ENCODE measurements around the gene TMEM198.
A peak's percentile ranks its signal among the peaks of the same experiment; 100 is the strongest.

The TMEM198 gene

DNA sequence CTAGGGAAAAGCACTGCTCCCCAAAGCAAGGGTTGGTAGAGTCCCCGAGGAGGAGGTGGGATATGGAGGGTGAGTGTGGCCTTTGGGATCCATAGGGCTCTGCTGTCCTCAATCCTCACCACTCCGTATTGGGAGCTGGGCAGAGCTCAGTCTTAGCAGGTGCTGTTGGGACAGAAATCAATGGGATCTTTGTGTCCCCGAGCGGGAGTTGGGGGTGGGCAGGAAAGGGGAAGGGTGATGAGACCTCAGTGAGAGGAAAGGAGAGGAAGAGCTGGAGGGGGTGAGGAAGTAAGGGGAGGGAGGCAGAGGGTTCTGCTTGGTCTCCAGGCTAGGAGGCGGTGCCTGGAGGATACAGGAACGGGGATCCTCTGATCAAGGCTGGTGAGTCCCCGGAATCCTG, 26.9 kb upstream of the TMEM198 start:
- DNase-seq (ENCODE audit: extremely low spot score): no peak
- ChIA-PET POLR2A (no interaction called here), CTCF (interaction anchor here (1.1 to 1.9 kb wide), 2 partner anchors 13 to 21 kb away, joined by 3 to 8 read pairs; a partner anchor contains a TSS)
- TF ChIP-seq BHLHE40 (IDR thresholded peaks at IDR 0.05; ENCODE audit: borderline replicate concordance) (no peak), TARDBP (IDR thresholded peaks at IDR 0.05) (no peak), ARNT (IDR thresholded peaks at IDR 0.05) (no peak), HDGF (IDR thresholded peaks at IDR 0.05; ENCODE audit: borderline replicate concordance) (no peak)

DNA sequence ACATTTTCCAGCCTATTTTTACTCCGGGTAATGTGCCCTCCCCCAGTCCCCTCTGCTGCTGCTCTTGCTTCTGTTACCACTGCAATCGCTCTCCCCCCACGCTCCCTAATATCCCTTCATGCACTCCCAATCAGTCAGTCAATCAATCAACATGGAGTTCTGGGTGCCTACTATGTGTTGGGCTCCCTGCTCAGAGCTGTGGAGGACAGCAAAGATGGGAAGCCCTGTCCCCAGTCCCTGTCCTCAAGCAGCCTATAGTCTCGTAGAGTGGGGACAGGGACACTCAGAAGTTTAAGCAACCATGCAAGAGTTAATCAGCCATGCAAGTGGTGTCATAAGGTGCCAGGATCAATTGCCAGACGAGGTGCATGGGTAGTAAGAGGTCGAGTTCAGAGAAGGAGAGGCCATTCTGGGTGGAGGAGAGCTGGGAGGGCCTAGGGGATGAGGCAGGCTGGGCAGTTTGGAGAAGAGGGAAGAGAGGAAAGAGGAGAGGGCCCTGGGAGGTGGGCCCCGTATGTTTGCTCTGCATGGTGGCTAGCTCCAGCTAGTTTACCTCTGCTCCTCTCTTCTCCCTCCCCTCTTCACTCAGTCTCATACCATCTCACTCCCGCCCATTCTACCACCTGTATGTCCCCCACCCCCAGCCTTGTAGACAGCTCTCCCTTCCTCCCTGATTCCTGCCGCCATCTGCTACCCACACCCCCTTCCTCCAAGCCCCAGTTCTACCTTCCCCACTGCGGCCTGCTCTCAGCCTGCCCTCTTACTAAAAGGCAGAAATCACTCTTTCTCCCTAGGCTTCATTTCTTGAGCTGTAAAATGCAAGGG, 25.7 kb upstream of the TMEM198 start:
- CTCF ChIA-PET: interaction anchor here (0.7 to 1.9 kb wide), 6 partner anchors 8 to 129 kb away, joined by 3 to 13 read pairs (median 6); no protein-coding TSS in a partner anchor
- no peak for DNase-seq (ENCODE audit: extremely low spot score)
- TF ChIP-seq NFRKB (IDR thresholded peaks at IDR 0.05): no peak
- no peak for TF ChIP-seq ARNT (IDR thresholded peaks at IDR 0.05)
- no peak for TF ChIP-seq ELF4 (IDR thresholded peaks at IDR 0.05)
- TF ChIP-seq, protein P1, sequence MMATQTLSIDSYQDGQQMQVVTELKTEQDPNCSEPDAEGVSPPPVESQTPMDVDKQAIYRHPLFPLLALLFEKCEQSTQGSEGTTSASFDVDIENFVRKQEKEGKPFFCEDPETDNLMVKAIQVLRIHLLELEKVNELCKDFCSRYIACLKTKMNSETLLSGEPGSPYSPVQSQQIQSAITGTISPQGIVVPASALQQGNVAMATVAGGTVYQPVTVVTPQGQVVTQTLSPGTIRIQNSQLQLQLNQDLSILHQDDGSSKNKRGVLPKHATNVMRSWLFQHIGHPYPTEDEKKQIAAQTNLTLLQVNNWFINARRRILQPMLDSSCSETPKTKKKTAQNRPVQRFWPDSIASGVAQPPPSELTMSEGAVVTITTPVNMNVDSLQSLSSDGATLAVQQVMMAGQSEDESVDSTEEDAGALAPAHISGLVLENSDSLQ (IDR thresholded peaks at IDR 0.05): no peak
- no peak for TF ChIP-seq LEF1 (IDR thresholded peaks at IDR 0.05; ENCODE audit: borderline replicate concordance)
- TF ChIP-seq FOXM1 (IDR thresholded peaks at IDR 0.05; ENCODE audit: borderline replicate concordance): no peak
- TF ChIP-seq SP1 (IDR thresholded peaks at IDR 0.05): no peak
- TF ChIP-seq ZNF384 (IDR thresholded peaks at IDR 0.05): no peak
- TF ChIP-seq FOXK2 (IDR thresholded peaks at IDR 0.05): no peak
- TF ChIP-seq SUZ12 (IDR thresholded peaks at IDR 0.05): no peak
- no peak for TF ChIP-seq CTBP1 (IDR thresholded peaks at IDR 0.05; ENCODE audit: borderline replicate concordance)
- no peak for TF ChIP-seq BHLHE40 (IDR thresholded peaks at IDR 0.05; ENCODE audit: borderline replicate concordance)
- no peak for TF ChIP-seq HDGF (IDR thresholded peaks at IDR 0.05; ENCODE audit: borderline replicate concordance)
- no peak for TF ChIP-seq FOXA1 (IDR thresholded peaks at IDR 0.05)
- POLR2A ChIA-PET: interaction anchor here (0.9 kb wide), 1 partner anchor 19 kb away, joined by 4 read pairs; the partner anchor contains the start of gene GMPPA

DNA sequence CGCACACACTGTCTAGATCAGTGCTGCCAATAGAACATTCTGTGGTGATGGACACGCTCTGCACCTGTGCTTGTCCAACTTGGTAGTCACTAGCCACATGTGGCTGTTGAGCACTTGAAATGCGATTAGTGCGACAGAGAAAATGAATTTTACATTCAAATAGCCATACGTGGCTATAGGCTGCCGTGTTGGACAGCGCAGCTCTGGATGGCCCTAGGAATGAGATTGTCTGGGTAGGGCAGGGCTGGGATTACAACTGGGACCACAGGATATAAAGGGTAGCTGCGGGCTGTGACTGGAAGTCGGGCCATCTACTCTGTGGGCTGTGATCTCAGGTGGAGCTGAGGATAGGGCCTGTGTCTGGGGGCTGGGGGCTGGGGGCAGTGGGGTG, 24.3 kb upstream of the TMEM198 start:
- TF ChIP-seq FOXM1 (IDR thresholded peaks at IDR 0.05; ENCODE audit: borderline replicate concordance) (no peak), FOXA1 (IDR thresholded peaks at IDR 0.05) (no peak), ZNF384 (IDR thresholded peaks at IDR 0.05) (no peak), ARNT (IDR thresholded peaks at IDR 0.05) (no peak), NFRKB (IDR thresholded peaks at IDR 0.05) (no peak), TARDBP (IDR thresholded peaks at IDR 0.05) (no peak), LEF1 (IDR thresholded peaks at IDR 0.05; ENCODE audit: borderline replicate concordance) (no peak), L3MBTL2 (conservative IDR thresholded peaks at IDR 0.05) (no peak), HDGF (IDR thresholded peaks at IDR 0.05; ENCODE audit: borderline replicate concordance) (no peak), ELF4 (IDR thresholded peaks at IDR 0.05) (no peak), FOXK2 (IDR thresholded peaks at IDR 0.05) (no peak), CTBP1 (IDR thresholded peaks at IDR 0.05; ENCODE audit: borderline replicate concordance) (no peak), SP1 (IDR thresholded peaks at IDR 0.05) (no peak), BHLHE40 (IDR thresholded peaks at IDR 0.05; ENCODE audit: borderline replicate concordance) (no peak), SUZ12 (IDR thresholded peaks at IDR 0.05) (no peak)
- TF ChIP-seq, protein P1 (IDR thresholded peaks at IDR 0.05): no peak
- POLR2A ChIA-PET: interaction anchor here (1.2 kb wide), 1 partner anchor 19 kb away, joined by 3 read pairs; no protein-coding TSS in a partner anchor
- no peak for DNase-seq (ENCODE audit: extremely low spot score)
- CTCF ChIA-PET: interaction anchor here (0.7 to 2.9 kb wide), 8 partner anchors 9 to 131 kb away, joined by 3 to 13 read pairs (median 6); no protein-coding TSS in a partner anchor

DNA sequence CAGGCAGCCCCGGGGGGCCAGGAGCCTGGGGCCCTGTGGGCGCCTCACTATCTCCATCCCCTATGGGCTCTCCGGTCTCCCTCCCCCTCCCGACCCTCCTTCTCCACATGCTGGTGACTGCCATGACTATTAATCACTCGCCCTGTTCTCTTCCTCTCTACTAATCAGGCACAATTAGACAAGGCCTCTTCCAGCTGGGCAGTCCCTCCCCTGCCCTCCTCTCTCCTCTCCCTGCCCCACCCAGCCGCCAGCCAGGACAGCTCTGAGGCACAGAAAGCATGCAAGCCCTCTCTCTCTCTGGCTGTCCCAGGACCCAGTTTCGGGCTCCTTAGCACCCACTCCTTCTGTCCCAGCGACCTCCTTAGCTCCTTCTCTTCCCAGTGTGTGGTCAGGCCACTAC, 23.7 kb upstream of the TMEM198 start:
- no peak for DNase-seq (ENCODE audit: extremely low spot score)
- ChIA-PET CTCF (interaction anchor here (0.6 to 2.9 kb wide), 12 partner anchors 9 to 175 kb away, joined by 3 to 21 read pairs (median 4); a partner anchor contains a TSS), POLR2A (interaction anchor here (0.7 to 1.2 kb wide), 5 partner anchors 9 to 96 kb away, joined by 3 to 4 read pairs (median 3); partner anchors contain the start of gene STK11IP)
- TF ChIP-seq CTBP1 (IDR thresholded peaks at IDR 0.05; ENCODE audit: borderline replicate concordance) (no peak), ARNT (IDR thresholded peaks at IDR 0.05) (no peak), ZNF384 (IDR thresholded peaks at IDR 0.05) (no peak), HDGF (IDR thresholded peaks at IDR 0.05; ENCODE audit: borderline replicate concordance) (no peak)

DNA sequence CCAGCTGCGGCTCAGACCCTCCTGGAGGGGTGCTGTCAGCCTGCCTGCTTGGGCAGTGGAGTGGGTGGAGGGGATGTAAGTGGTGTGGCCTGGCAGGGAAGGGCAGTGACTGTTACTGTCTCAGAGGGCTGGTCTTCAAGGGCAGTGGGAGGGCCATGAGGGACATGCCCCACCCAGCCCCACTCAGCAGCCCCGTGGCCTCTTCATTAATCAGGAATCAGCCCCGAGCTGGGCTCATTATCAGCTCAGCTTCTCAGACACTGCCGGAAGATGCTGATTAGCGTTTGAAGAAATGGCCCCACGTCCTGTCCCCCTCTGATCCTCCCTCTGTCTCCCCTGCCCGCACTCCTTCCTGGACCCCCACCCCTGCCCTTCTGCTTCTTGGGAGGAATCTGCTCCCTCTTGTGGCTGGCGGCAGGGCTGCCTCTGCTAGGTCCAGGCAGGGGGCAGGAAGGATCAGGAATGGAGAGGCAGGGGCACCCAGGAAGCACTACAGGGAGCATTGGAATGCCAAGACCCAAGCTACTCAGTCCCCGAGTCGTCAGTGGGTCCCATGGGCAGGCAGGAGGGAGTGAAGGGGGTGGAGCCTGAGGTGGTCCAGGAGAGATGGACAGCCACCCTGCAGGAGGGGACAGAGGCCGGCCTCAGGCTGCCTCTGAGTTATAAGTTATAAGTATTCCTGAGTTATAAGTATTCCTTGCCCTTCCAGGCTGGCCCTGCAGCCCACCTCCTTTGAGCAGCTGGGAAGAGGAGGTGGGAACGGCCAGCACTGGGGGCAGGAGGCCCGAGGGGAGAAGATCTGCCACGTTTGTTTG, 22.6 kb upstream of the TMEM198 start:
- CTCF ChIA-PET: interaction anchor here (0.9 to 2.9 kb wide), 10 partner anchors 8 to 133 kb away, joined by 3 to 21 read pairs (median 4); partner anchors contain the start of gene GMPPA
- no peak for TF ChIP-seq ARNT (IDR thresholded peaks at IDR 0.05)
- no peak for TF ChIP-seq TARDBP (IDR thresholded peaks at IDR 0.05)
- TF ChIP-seq BHLHE40 (IDR thresholded peaks at IDR 0.05; ENCODE audit: borderline replicate concordance): no peak
- TF ChIP-seq LEF1 (IDR thresholded peaks at IDR 0.05; ENCODE audit: borderline replicate concordance): no peak
- TF ChIP-seq L3MBTL2 (conservative IDR thresholded peaks at IDR 0.05): no peak
- TF ChIP-seq SP1 (IDR thresholded peaks at IDR 0.05): no peak
- TF ChIP-seq NFRKB (IDR thresholded peaks at IDR 0.05): no peak
- no peak for TF ChIP-seq CTBP1 (IDR thresholded peaks at IDR 0.05; ENCODE audit: borderline replicate concordance)
- TF ChIP-seq FOXK2 (IDR thresholded peaks at IDR 0.05): no peak
- no peak for TF ChIP-seq SUZ12 (IDR thresholded peaks at IDR 0.05)
- TF ChIP-seq ELF4 (IDR thresholded peaks at IDR 0.05): no peak
- TF ChIP-seq ZNF384 (IDR thresholded peaks at IDR 0.05): no peak
- no peak for TF ChIP-seq FOXA1 (IDR thresholded peaks at IDR 0.05)
- TF ChIP-seq, protein P1 (IDR thresholded peaks at IDR 0.05): no peak
- TF ChIP-seq HDGF (IDR thresholded peaks at IDR 0.05; ENCODE audit: borderline replicate concordance): no peak
- TF ChIP-seq FOXM1 (IDR thresholded peaks at IDR 0.05; ENCODE audit: borderline replicate concordance): no peak
- DNase-seq (ENCODE audit: extremely low spot score): peak; percentile 79
- POLR2A ChIA-PET: interaction anchor here (1.2 to 1.5 kb wide), 2 partner anchors 10 to 11 kb away, joined by 3 to 6 read pairs; no protein-coding TSS in a partner anchor

All from HEK293T (cell line).